ENCODE results near the gene RELA.
"Not testable (repeated sequence)": the region's sequence is repeated elsewhere in the genome, so short reads cannot be mapped to it uniquely, and the experiment has no call there.

The RELA gene

DNA sequence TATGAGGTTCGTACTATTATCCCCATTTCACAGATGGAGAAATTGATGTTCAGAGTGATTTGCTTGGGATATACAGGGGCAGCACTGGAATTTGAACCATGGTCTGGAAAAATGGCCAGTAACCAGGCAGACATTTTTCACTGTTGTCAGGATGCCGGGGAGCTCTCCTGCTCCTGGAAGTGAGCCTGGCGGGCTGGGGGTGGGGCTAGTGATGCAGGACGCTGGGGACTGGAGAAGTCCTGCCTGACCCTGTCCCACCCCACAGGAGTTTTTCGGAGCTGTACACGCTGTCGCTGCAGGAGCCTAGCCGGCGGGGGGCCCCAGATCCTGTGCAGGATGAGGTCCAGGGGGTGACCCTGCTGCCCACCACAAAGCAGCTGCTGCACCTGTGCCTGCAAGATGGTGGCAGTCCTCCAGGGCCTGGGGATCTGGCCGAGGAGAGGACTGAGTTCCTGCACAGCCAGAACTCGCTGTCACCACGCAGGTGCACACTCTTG lies 13.7 kb downstream of the RELA start:
- DNase-seq (ENCODE audit: low read depth in 3 of 3), result no peak

DNA sequence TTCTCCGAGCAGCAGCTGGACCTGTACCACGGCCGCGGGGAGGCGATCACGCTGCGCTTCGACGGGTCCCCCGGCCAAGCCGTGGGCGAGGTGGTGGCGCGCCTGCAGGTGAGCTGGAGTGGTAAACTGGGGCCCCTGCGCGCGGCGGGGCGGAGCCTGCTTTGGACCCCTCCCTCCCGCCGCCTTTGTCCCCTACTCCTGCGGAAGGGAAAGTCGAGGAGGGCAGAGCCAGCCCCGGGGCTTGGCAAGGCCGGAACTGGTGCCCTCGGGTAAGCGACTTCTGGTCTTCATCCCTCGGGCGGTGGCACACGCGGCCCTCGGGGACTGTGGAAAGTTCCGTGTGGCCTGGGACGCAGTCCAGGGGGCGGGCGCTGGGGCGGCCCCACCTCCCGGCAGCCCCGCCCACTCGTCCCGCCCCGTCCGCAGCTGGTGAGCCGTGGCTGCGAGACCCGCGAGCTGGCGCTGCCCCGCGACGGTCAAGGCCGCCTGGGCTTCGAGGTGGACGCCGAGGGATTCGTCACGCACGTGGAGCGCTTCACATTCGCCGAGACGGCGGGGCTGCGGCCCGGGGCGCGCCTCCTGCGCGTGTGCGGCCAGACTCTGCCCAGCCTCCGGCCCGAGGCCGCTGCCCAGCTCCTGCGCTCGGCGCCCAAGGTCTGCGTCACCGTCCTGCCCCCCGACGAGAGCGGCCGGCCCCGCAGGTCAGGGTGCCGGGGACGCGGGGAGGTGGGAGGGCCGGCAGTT lies 15.6 kb downstream of the RELA start:
- no peak for DNase-seq (ENCODE audit: low read depth in 3 of 3)

DNA sequence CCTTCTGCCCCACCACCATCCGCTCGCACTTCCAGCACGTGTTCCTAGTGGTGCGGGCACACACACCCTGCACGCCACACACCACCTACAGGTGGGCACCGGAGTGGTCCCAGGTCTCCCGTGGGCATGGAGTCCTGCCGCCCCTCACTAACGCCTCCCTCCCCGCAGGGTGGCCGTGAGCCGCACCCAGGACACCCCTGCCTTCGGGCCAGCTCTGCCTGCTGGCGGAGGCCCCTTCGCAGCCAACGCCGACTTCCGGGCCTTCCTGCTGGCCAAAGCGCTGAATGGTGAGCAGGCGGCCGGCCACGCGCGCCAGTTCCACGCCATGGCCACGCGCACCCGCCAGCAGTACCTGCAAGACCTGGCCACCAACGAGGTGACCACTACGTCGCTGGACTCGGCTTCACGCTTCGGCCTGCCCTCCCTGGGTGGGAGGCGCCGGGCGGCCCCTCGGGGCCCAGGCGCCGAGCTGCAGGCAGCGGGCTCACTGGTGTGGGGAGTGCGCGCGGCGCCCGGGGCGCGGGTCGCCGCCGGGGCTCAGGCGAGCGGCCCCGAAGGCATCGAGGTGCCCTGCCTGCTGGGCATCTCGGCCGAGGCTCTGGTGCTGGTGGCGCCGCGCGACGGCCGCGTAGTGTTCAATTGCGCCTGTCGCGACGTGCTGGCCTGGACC lies 16.3 kb downstream of the RELA start:
- no peak for DNase-seq (ENCODE audit: low read depth in 3 of 3)

DNA sequence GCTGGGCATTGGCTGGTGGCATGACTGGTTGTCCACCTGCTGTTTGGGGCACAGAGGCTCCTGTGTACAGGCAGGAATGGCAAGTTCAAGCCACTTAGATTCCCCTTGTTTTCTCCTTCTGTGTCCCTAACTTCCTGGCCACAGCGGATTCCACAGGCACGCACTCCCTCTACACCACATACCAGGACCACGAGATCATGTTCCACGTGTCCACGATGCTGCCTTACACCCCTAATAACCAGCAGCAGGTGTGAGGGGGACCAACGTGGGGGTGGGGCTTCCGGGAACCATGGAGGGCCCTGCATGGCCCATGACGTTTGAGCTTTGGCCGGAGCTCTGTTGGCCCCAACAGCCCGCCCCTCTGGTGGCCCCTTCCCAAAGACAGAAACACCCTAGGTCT lies 17.0 kb downstream of the RELA start:
- DNase-seq (ENCODE audit: low read depth in 3 of 3), result no peak

DNA sequence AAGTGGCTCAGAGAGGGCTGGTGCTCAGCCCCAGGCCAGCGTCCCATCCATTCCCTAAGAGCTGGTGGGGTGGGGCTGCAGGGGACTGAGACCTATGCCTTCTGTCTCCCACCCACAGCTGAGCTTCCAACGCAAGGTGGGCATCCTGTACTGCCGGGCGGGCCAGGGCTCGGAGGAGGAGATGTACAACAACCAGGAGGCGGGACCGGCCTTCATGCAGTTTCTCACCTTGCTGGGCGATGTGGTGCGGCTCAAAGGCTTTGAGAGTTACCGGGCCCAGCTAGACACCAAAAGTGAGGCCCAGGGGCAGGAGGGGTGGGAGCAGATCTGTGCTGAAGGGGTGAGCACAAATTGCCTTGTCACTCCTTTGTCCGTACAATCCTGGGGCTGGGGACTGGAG lies 17.9 kb downstream of the RELA start:
- DNase-seq (ENCODE audit: low read depth in 3 of 3), result no peak

DNA sequence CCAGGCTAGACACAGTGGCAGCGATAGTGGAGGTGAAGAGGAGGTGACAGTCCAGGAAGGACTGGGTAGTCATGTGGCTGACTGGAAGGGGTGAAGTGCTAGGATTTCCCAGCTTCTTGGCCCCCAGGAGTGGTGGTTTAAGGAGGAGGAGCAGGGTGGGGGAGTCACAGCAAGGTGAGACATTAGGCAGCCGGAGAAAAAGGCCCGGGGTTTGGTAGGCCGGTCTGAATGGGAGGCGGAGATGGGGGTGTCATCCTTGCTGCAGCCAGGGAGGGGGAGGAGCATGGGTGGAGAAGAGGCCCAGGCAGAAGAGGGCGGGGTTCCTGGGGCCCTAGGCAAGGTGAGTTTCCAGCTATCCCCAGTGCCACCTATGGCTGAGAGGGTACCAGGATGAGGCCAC lies 18.7 kb downstream of the RELA start:
- no peak for DNase-seq (ENCODE audit: low read depth in 3 of 3)

DNA sequence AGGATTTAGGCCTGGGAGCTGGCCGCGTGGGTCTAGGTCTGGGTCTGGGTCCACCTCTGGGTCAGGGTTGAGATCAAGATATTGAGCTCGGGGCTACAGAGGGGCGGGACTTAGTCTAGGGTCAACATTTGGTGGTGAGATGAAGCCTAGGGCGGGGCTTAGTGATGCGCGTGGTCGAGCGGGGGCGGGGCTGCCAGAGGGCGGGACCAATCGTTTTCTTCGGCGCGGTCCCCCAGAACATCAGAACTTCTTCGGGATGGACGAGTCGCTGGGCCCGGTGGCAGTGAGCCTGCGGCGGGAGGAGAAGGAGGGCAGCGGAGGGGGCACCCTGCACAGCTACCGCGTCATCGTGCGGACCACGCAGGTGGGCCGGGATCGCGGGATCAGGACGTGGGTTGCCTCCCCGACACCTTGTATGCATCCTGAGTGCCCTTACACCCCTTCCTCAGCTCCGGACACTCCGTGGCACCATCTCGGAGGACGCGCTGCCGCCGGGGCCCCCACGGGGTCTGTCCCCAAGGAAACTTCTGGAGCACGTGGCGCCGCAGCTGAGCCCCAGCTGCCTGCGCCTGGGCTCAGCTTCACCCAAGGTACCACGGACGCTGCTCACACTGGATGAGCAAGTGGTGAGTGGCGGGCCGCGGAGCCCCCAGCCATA lies 20.6 kb downstream of the RELA start:
- no peak for DNase-seq (ENCODE audit: low read depth in 3 of 3)

DNA sequence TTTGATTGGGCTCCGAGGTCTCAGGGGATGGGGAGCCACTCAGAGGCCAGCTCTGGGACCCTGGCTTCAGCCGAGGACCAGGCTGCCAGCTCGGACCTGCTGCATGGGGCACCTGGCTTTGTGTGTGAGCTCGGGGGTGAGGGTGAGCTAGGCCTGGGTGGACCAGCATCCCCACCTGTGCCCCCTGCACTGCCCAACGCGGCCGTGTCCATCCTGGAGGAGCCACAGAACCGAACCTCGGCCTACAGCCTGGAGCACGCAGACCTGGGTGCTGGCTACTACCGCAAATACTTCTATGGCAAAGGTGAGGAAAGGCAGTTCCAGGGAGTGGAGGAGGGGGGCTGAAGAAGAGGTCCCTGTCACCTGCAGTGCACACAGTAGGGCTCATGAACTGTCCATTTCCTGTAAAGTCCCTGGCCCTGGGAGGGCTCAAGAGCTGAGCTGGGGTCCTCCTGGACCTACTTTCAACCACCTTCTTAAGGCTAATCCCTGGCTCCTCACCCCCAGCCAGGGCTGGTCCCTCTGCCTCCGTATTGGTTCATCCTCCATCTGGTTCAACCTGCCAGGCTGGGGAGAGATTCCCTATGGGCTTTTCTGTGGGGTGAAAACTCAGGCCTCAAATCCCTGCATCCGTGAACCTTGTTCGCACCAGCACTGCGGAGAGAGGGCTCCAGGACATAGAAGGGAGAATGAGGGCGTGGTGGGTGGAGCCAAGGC lies 21.3 kb downstream of the RELA start:
- DNase-seq (ENCODE audit: low read depth in 3 of 3), result no peak

DNA sequence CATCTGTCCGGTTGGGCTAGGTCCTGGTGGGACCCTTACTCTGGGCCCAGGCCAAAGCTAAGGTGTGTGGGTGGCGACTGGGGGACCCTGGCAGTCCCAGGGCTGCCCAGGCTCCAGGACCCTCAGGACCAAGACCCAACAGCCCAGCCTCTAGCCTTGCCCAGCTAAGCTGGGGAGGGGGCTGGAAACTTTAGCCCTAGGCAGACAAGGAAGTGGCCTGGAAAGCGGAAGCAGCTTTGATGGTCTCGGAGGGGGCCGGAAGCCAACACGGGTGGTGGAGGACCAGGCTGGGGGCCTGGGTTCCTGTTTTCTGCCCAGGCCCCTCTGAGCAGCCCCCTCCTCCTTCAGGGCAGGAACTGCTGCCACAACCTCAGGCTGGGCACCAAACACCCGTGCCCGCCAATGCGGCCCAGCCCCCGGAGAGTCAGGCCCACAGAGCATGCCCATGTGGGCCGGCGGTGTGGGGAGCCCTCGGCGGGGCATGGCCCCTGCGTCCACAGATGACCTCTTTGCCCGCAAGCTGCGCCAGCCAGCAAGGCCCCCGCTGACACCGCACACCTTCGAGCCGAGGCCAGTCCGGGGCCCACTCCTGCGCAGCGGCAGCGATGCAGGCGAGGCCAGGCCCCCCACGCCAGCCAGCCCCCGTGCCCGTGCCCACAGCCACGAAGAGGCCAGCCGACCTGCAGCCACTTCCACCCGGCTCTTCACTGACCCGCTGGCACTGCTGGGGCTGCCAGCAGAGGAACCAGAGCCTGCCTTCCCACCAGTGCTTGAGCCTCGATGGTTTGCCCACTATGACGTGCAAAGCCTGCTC lies 22.0 kb downstream of the RELA start:
- no peak for DNase-seq (ENCODE audit: low read depth in 3 of 3)

DNA sequence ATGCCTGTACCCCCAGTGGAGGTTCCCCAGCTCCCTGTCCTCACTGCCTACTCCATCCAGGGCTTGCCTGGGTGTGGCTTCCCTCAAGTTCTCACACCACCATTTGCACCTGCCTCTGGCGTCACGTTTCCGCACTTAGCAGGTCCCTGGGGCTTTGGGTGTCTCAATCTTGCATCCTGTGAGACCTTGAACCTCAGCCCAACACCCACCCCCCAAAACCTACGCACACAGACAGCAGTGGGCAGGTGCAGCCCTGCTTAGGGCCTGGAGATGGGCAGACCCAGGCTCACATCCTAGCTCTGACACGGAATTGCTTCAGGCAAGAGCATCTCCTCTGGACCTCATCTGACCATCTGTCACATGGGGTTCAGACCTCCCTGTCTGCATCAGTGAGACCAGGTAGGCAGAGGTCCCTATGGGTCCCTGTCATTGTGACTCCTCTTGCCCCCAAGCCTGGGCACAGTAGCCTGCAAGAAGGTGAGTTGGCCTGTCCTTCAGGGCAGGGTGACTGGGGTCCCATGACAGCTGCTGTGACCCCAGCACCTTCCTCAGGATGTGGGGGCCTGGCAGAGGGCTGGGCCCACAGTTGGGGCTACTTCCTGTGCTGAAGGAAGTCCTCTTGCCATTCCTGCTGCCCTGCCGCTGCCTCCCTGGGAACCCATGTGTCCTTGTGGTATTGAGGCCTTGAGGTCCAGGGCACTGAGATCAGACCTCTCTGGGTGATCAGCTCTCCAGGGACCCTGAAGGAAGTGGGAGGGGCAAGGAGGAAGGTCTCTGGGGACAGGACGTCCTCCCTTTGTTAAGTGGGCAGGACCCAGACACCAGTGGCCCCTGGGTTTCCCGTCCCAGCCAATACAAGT lies 22.9 kb downstream of the RELA start:
- DNase-seq (ENCODE audit: low read depth in 3 of 3), result no peak

DNA sequence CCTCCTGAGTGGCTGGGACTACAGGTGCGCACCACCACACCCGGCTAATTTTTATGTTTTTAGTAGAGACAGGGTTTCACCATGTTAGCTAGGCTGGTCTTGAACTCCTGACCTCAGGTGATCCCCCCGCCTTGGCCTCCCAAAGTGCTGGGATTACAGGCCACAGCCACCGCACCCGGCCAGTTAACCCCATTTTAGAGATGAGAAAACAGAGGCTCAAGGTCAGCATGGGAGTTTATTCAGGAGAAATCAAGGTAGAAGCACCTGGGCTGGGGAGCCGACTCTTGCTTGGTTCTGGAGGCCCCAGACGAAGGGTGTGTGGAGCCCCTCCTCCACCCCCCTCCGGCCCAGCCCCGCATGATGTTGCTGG lies 23.5 kb downstream of the RELA start:
- DNase-seq (ENCODE audit: low read depth in 3 of 3), result not testable (repeated sequence)

DNA sequence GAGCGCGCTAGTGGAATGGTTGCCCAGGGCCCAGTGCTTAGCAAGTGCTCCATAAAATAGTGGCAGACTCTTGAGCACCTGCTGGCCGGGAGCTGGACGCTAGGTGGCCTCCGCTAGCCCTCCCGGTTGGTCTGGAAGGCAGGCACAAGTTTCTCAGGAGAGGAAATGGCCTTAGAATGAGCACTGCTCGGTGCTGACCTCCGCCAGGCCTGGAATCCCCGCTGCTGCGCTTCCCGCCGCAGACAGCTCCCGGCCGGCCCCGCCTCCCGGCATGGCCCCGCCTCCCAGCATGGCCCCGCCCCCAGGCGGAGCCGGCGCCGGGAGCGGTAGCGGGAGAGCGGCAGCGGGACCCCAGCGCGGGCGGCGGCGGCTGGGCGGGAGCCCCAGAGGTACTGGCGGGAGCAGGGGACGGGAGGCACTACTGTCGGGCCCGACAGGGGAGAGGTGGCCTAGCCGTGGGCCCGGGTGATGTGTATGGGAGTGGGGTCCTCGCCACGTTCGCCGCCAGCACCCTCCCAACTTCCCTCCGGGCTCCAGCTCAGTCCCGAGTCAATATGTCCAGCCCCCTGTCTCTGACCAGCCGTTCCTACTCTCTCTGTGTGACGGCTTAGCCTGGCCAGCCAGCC lies 24.8 kb downstream of the RELA start, which contains the start of gene SIPA1:
Gene SIPA1 (plus strand): TSS at position 308 of the 626 bp plus-strand sequence. CDS start 2,821 bp downstream, outside the sequence.
- DNase-seq (ENCODE audit: low read depth in 3 of 3), result peak; percentile 40 to 62 (median 62)

DNA sequence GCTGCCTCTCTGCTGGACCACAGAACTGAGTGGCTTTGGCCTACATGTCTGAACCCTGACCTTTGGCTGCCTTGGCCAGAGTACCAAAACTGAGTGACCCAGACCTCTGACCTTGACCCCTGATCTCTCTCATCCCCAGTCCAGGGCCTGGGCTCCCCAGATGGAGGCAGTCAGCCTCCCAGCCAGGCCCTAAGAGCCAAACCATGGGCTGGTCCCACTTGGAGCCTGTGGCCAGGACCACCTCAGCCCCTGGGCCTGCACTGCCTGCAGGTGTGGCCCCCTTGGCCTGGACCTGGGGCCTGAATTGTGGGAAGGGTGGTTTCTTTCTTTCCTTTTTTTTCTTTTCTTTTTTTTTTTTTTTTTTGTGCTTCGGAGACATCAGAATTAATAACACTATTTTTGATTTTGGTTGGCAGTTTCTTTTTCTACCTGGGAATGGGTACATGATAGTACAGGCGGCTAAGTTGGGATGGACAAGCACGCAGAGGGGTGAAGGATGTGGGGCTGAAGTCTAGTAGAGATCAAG lies 25.6 kb downstream of the RELA start:
- no peak for DNase-seq (ENCODE audit: low read depth in 3 of 3)

DNA sequence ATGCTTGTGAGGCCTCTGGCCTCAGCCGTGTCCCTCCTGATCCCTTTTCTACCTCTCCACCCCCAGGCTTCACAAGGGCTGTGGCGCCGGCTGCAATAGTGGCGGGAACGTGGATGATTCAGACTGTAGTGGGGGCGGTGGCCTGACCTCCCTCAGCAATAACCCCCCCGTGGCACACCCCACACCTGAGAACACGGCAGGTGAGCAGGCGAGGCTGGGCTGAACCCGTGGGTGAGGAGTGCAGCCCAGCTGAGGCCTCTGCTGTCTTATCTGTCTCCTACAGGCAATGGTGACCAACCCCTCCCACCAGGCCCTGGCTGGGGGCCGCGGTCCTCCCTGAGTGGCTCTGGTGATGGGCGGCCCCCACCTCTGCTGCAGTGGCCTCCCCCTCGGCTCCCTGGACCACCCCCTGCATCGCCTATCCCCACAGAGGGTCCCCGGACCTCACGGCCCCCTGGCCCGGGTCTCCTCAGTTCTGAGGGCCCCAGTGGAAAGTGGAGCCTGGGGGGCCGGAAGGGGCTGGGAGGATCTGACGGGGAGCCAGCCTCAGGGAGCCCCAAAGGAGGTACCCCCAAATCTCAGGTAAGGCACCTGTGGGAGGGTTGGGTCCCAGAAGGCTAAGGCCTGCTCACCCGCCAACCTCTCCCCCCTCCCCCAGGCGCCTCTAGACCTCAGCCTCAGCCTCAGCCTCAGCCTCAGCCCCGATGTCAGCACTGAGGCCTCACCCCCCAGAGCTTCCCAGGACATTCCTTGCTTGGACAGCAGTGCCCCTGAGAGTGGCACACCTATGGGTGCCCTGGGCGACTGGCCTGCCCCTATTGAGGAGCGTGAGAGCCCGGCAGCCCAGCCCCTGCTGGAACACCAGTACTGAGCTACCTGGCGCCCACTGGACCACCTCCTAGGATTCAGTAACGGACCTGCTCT lies 26.3 kb downstream of the RELA start:
- DNase-seq (ENCODE audit: low read depth in 3 of 3), result no peak

DNA sequence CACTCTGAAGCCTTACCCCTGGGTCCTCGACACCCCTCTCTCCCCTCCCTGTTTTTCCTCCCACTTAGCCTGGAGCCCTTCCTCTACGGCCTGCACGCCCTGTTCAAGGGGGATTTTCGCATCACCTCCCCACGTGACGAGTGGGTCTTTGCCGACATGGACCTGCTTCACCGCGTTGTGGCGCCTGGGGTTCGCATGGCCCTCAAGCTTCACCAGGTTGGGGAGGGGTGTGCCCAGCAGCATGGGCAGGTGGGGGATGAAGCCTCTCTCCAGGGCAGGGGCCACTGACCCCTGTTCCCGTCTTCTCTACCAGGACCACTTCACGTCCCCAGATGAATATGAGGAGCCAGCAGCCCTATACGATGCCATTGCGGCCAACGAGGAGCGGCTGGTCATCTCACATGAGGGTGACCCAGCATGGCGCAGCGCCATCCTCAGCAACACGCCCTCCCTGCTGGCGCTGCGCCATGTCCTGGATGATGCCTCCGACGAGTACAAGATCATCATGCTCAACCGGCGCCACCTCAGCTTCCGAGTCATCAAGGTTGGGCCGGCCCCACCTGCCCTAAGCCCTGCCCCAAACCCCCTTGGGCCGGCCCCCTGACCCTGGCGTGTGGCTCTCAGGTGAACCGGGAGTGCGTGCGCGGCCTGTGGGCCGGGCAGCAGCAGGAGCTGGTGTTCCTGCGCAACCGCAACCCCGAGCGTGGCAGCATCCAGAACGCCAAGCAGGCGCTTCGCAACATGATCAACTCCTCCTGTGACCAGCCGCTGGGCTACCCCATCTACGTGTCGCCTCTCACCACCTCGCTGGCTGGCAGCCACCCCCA lies 27.6 kb downstream of the RELA start:
- DNase-seq (ENCODE audit: low read depth in 3 of 3), result no peak

DNA sequence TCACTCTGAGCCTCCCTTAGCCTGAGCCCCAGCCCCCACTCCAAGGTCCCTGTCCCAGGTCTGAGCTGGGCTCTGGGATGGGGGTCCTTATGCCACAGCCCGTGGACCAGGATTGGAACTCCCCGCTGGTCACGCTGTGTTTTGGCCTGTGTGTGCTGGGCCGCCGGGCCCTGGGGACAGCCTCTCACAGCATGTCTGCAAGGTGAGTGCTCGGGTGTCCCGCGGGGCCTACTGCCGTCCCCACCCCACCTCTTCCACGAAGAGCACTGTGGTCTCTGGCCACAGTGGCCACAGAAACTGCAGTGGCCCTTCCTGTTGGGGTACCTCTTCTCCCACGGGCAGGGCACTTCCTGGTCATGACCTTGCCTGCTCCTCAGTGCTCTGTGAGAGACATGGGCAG lies 28.3 kb downstream of the RELA start:
- DNase-seq (ENCODE audit: low read depth in 3 of 3), result no peak

DNA sequence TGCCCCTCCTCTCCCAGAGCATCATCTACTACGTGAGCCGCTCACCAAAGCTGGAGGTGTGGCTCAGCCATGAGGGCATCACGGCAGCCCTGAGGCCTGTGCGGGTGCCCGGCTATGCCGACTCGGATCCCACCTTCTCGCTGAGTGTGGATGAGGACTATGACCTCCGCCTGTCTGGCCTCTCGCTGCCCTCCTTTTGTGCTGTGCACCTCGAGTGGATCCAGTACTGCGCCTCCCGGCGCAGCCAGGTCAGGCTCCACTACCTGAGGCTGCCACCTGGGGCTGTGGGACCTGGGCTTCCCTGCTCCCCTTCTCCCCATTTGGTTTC lies 28.6 kb downstream of the RELA start:
- DNase-seq (ENCODE audit: low read depth in 3 of 3), result no peak

Measured in stimulated activated CD4-positive, alpha-beta T cell treated with anti-CD3 and anti-CD28 coated beads, TNF-alpha, amount 100 ng/mL, for 48 hours (primary cell).